HepG2 (cell line): ENCODE results near the gene TM4SF18. TPM values are rescaled to one million over a fixed set of nuclear protein-coding genes. Genes with fewer than 3 reads are reported as not detected.

ENCODE experiments used
- HES4 ChIP-seq: sonication (generic); formaldehyde crosslinking; IDR thresholded peaks from 2 replicates; pipeline ENCODE4 v1.9.0; 2021; ENCODE audit warnings: mild to moderate bottlenecking, missing genetic modification reagents, borderline replicate concordance
- PRDM15 ChIP-seq: sonication (generic); formaldehyde crosslinking; IDR thresholded peaks from 2 replicates; pipeline ENCODE4 v1.4.0; 2020; ENCODE audit warnings: missing genetic modification reagents
- polyA plus RNA-seq, 8 experiments: library from polyadenylated mRNA; depleted of rRNA in 3 of 8; stranded (reverse) in 7 of 8; unstranded in 1 of 8; fragments of >200 nt; fragmentation: Illumina TruSeq in 4 of 8; extraction: Trizol in 4 of 8; gene quantifications; 2 replicates each; pipeline versions ENCODE4 v1.2.1 to v1.2.3, GENCODE V29; 2011 to 2016; ENCODE audit warnings: low read depth in 4 of 8, missing spikeins in 1 of 8, mixed read lengths in 1 of 8; ENCODE audit not compliant: insufficient read depth in 1 of 8
- total RNA-seq, 5 experiments: library from RNA; depleted of rRNA; stranded (reverse); fragments of >200 nt; fragmentation: Illumina TruSeq; extraction: Trizol; gene quantifications; 2 replicates each; pipeline ENCODE4 v1.2.3, GENCODE V29; 2016; ENCODE audit warnings: low read depth in 1 of 5

The TM4SF18 gene
- total and polyA plus RNA-seq, 2 of the 13 experiments (the other 11 are each of a cell fraction or from before 2014, with no cell fraction given), result 0.15 TPM; not detected in 1

- TF ChIP-seq PRDM15 (CRISPR knock-in tag) (no peak), HES4 (CRISPR knock-in tag) (no peak)
These were observed 63.7 kb downstream of the TM4SF18 start (continued) for GRCh38 chr3:149269687-149270086.

Other genes with a start within 250 kb of the TM4SF18 start
- gene HLTF, start 247.1 kb downstream of the TM4SF18 start, total RNA-seq (2016; rRNA removed; fragmentation: Illumina TruSeq; extraction: Trizol), result 22.9 and 39.8 TPM in 2 replicates
- 8.4 and 12.0 TPM in 2 replicates for gene HLTF, start 247.1 kb downstream of the TM4SF18 start, polyA plus RNA-seq (2011; rRNA removed)
- 18.9 and 23.6 TPM in 2 replicates for gene HPS3, start 204.0 kb downstream of the TM4SF18 start, total RNA-seq (2016; rRNA removed; fragmentation: Illumina TruSeq; extraction: Trizol)
- gene HPS3, start 204.0 kb downstream of the TM4SF18 start, polyA plus RNA-seq (2011; rRNA removed), result 8.7 and 9.5 TPM in 2 replicates
- 21.1 and 42.6 TPM in 2 replicates for gene CP, start 111.8 kb downstream of the TM4SF18 start, total RNA-seq (2016; rRNA removed; fragmentation: Illumina TruSeq; extraction: Trizol)
- gene CP, start 111.8 kb downstream of the TM4SF18 start, polyA plus RNA-seq (2011; rRNA removed), result 789 and 863 TPM in 2 replicates
- gene TM4SF1, start 44.0 kb upstream of the TM4SF18 start, total RNA-seq (2016; rRNA removed; fragmentation: Illumina TruSeq; extraction: Trizol), result 226 and 431 TPM in 2 replicates
- gene TM4SF1, start 44.0 kb upstream of the TM4SF18 start, polyA plus RNA-seq (2011; rRNA removed), result 1,198 and 1,359 TPM in 2 replicates
- gene TM4SF4, start 141.1 kb upstream of the TM4SF18 start, total RNA-seq (2016; rRNA removed; fragmentation: Illumina TruSeq; extraction: Trizol), result 0.77 and 0.95 TPM in 2 replicates
- gene TM4SF4, start 141.1 kb upstream of the TM4SF18 start, polyA plus RNA-seq (2011; rRNA removed), result 0.63 and 0.89 TPM in 2 replicates